Measurements from ENCODE around the gene ABHD14A.

GRCh38 chr3:51992017-51992682 lies 17.3 kb downstream of the ABHD14A start:
- TF ChIP-seq CTCF (conservative IDR thresholded peaks at IDR 0.05; ENCODE audit: low read depth, low read length) (no peak), RAD21 (IDR thresholded peaks at IDR 0.05; ENCODE audit: low read length) (no peak), POLR2A (IDR thresholded peaks at IDR 0.05; ENCODE audit: low read depth, low read length) (no peak)
